ENCODE results near the gene MRPL3. TPM values are rescaled to one million over a fixed set of nuclear protein-coding genes. Genes with fewer than 3 reads are reported as not detected.

The MRPL3 gene
- total RNA-seq, 1 experiment from 2014 or later: 233 TPM

GRCh38 chr3:131546441-131546840, 43.7 kb upstream of the MRPL3 start:
- Histone ChIP-seq H3K9me2 (replicated peaks; ENCODE audit: low read length) (no peaks in the 10 kb centered on the region), H3F3A (ENCODE audit: low read length, unreplicated experiment) (no peaks in the 10 kb centered on the region), H4K20me1 (ENCODE audit: low read length) (no peaks in the 10 kb centered on the region), H2AFZ (ENCODE audit: low read length) (no peak overlapping the region), H3K79me2 (ENCODE audit: low read length) (no peaks in the 10 kb centered on the region), H3K9me3 (ENCODE audit: low read length) (no peaks in the 10 kb centered on the region), H3K4me3 (ENCODE audit: low read length) (no peak overlapping the region), H3K4me1 (ENCODE audit: insufficient read depth, low read length) (peaks cover 22% of the 10 kb centered on the region), H3K27ac (ENCODE audit: low read length) (no peak overlapping the region), H3K4me2 (ENCODE audit: low read length) (no peak overlapping the region), H3K27me3 (ENCODE audit: low read length) (no peaks in the 10 kb centered on the region), H3K36me3 (ENCODE audit: low read depth, low read length) (no peaks in the 10 kb centered on the region), H3K9ac (ENCODE audit: low read length) (no peak overlapping the region)
- ChIA-PET POLR2A (ENCODE audit: unreplicated experiment) (interaction anchor here (0.6 kb wide), 1 partner anchor 1003 kb away, joined by 6 read pairs; no protein-coding TSS in a partner anchor), CTCF (no interaction called here)
- TF ChIP-seq CTCF (conservative IDR thresholded peaks at IDR 0.05; ENCODE audit: low read depth, low read length): no peak
- no peak for TF ChIP-seq EZH2phosphoT487 (IDR thresholded peaks at IDR 0.05; ENCODE audit: borderline replicate concordance, low read length)
- TF ChIP-seq EZH2 (IDR thresholded peaks at IDR 0.05; ENCODE audit: low read length, unreplicated experiment): no peak
- ATAC-seq (no peak), DNase-seq (no peak)
- BruUV-seq (replicated peaks): no TSS peak
- intact Hi-C loops (cut with micrococcal nuclease): no loop called here

DNA sequence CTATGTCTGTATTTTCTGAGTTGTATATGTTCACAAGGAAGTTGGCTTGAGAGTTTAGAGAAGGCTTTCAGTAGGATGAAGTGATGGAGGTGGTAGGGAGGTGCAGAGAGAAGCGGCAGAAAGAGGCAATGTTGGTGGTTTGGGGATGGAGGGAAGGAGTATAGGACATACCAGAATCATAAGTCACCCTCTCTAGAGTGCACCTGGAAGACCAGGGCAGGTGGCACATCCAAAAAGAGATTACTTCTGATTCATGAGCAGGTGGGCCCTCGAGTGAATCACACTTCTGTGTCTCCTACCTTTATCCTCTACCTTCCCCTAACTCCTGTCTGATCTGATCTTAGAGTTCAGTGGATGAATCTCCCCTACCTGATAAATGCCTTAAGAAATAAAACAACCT, 41.8 kb upstream of the MRPL3 start:
- no peak overlapping the region for H3K9ac ChIP-seq (ENCODE audit: low read length)
- no peak; the same call in 1 of the 2 replicates for ATAC-seq
- no peaks in the 10 kb centered on the region for H3K9me2 ChIP-seq (replicated peaks; ENCODE audit: low read length)
- intact Hi-C loops (cut with micrococcal nuclease): loop anchor here (5.0 kb wide), 1 partner anchor 483 kb away; no protein-coding TSS in a partner anchor
- 0 out of 2 replicates have a peak overlapping the region, but pooled peaks have one; percentile 9 for H3K4me3 ChIP-seq (ENCODE audit: low read length)
- ChIA-PET POLR2A (ENCODE audit: unreplicated experiment) (no interaction called here), CTCF (no interaction called here)
- TF ChIP-seq EZH2 (IDR thresholded peaks at IDR 0.05; ENCODE audit: low read length, unreplicated experiment): no peak
- TF ChIP-seq CTCF (conservative IDR thresholded peaks at IDR 0.05; ENCODE audit: low read depth, low read length): no peak
- no peak for TF ChIP-seq EZH2phosphoT487 (IDR thresholded peaks at IDR 0.05; ENCODE audit: borderline replicate concordance, low read length)
- H3K79me2 ChIP-seq (ENCODE audit: low read length): no peaks in the 10 kb centered on the region
- H3K9me3 ChIP-seq (ENCODE audit: low read length): no peaks in the 10 kb centered on the region
- H3F3A ChIP-seq (ENCODE audit: low read length, unreplicated experiment): no peaks in the 10 kb centered on the region
- DNase-seq: peak; percentile 53
- H3K27ac ChIP-seq (ENCODE audit: low read length): peak overlapping the region; percentile 63
- H3K27me3 ChIP-seq (ENCODE audit: low read length): no peaks in the 10 kb centered on the region
- no peaks in the 10 kb centered on the region for H3K36me3 ChIP-seq (ENCODE audit: low read depth, low read length)
- H4K20me1 ChIP-seq (ENCODE audit: low read length): no peaks in the 10 kb centered on the region
- peaks cover 22% of the 10 kb centered on the region for H3K4me1 ChIP-seq (ENCODE audit: insufficient read depth, low read length)
- peak overlapping the region; percentile 62 for H3K4me2 ChIP-seq (ENCODE audit: low read length)
- no TSS peak for BruUV-seq (replicated peaks)
- H2AFZ ChIP-seq (ENCODE audit: low read length): no peak overlapping the region

DNA sequence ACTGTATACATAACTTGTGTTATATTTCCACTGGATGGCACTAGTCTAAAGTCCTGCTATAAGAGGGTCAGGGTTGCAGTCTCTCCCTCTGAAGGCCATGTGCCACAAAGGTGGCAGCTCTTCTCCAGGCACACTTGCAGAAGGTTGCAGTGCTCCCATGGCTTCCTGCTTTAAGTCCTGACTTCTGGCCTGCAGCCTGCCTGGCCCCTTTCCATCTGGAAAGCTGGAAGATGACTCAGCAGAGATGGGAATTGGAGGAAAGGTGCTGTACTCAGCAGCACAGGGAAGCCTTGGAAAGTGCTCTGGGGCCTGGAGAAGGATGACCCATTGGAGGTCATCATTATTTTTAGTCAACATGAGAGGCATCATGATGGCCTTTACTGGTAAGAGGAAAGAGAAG, 40.9 kb upstream of the MRPL3 start:
- DNase-seq (peak; percentile 93), ATAC-seq (peak; percentile 96)
- Histone ChIP-seq H3K4me1 (ENCODE audit: insufficient read depth, low read length) (peaks cover 22% of the 10 kb centered on the region), H3K27me3 (ENCODE audit: low read length) (no peaks in the 10 kb centered on the region), H2AFZ (ENCODE audit: low read length) (no peak overlapping the region), H3K4me2 (ENCODE audit: low read length) (peak overlapping the region; percentile 62), H3K9me2 (replicated peaks; ENCODE audit: low read length) (no peaks in the 10 kb centered on the region), H3K9ac (ENCODE audit: low read length) (no peak overlapping the region), H3K4me3 (ENCODE audit: low read length) (no peak overlapping the region), H3K9me3 (ENCODE audit: low read length) (no peaks in the 10 kb centered on the region), H3K36me3 (ENCODE audit: low read depth, low read length) (no peaks in the 10 kb centered on the region), H4K20me1 (ENCODE audit: low read length) (no peaks in the 10 kb centered on the region), H3K79me2 (ENCODE audit: low read length) (no peaks in the 10 kb centered on the region), H3K27ac (ENCODE audit: low read length) (peak overlapping the region; percentile 63), H3F3A (ENCODE audit: low read length, unreplicated experiment) (no peaks in the 10 kb centered on the region)
- intact Hi-C loops (cut with micrococcal nuclease): loop anchor here (5.0 kb wide), 1 partner anchor 484 kb away; no protein-coding TSS in a partner anchor
- POLR2A ChIA-PET (ENCODE audit: unreplicated experiment): interaction anchor here (0.7 kb wide), 1 partner anchor 316 kb away, joined by 3 read pairs; no protein-coding TSS in a partner anchor
- no peak; the same call in 1 of the 2 replicates for TF ChIP-seq CTCF (conservative IDR thresholded peaks at IDR 0.05; ENCODE audit: low read depth, low read length)
- TF ChIP-seq EZH2phosphoT487 (IDR thresholded peaks at IDR 0.05; ENCODE audit: borderline replicate concordance, low read length): no peak
- no peak for TF ChIP-seq EZH2 (IDR thresholded peaks at IDR 0.05; ENCODE audit: low read length, unreplicated experiment)
- no TSS peak for BruUV-seq (replicated peaks)
- CTCF ChIA-PET: no interaction called here
